ENCODE data around the gene PADI1. TPM values are rescaled to one million over a fixed set of nuclear protein-coding genes. Genes with fewer than 3 reads are reported as not detected.

The PADI1 gene
- polyA plus RNA-seq, 1 of the 3 experiments (the other 2 are of a cell fraction), result 0.26 TPM

DNA sequence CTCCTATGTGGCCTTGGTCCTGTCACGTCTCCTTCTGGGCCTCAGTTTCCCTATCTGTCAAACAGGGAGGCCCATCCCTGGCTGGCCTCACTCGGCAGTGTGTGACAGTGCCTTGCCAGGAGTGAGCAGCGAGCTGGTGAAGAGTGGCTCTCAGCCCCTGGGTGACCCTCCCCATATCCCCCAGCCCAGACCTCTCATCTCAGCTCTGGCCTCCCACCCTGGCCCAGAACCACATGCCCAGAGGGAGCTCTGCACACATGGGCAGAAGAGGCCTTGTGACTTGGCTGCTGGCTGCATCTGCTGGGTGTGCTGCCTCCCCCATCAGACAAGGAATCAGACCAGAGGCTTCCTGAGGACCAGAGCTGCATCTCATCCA lies 19.5 kb upstream of the PADI1 start:
- Histone ChIP-seq H3K4me2 (no peak overlapping the region), H3K36me3 (replicated peaks in 1 of 2; ENCODE audit: control insufficient read depth in 1 of 2, insufficient read depth in 2 of 2, low read length in 1 of 2) (no peaks in the 10 kb centered on the region), H3K9me2 (no peaks in the 10 kb centered on the region), H3K9me3 (no peaks in the 10 kb centered on the region), H3K27me3 (ENCODE audit: insufficient read depth) (no peaks in the 10 kb centered on the region), H4K20me1 (ENCODE audit: insufficient read depth) (no peaks in the 10 kb centered on the region), H3K4me3 (ENCODE audit: low read depth in 2 of 2, low read length in 1 of 2) (no peak overlapping the region), H3K27ac (ENCODE audit: low read depth in 2 of 2, low read length in 1 of 2) (no peak overlapping the region), H3K4me1 (ENCODE audit: control insufficient read depth in 1 of 2, insufficient read depth in 2 of 2, low read depth in 1 of 2, low read length in 1 of 2) (peaks cover 2 to 4% of the 10 kb centered on the region in 2 experiments; a peak in 3 of 4 replicates), H2AFZ (ENCODE audit: low read depth) (no peak overlapping the region), H3K79me2 (ENCODE audit: insufficient read depth) (no peaks in the 10 kb centered on the region), H3F3A (replicated peaks; ENCODE audit: insufficient read depth) (no peaks in the 10 kb centered on the region), H3K9ac (no peak overlapping the region)
- WGBS (ENCODE audit: low lambda C conversion rate), result 89% methylated on average over 3 of the region's 3 CpGs
- POLR2A ChIA-PET, result no interaction called here
- CTCF ChIA-PET, result interaction anchor here (1.0 to 1.7 kb wide), 3 partner anchors 52 to 148 kb away, joined by 3 to 9 read pairs (median 3); no protein-coding TSS in a partner anchor
- TF ChIP-seq EP300 (IDR thresholded peaks at IDR 0.05; ENCODE audit: borderline replicate concordance in 1 of 2, low read depth in 1 of 2, low read length in 1 of 2) (no peak), NRF1 (IDR thresholded peaks at IDR 0.05; ENCODE audit: low read depth, low read length) (no peak), RCOR1 (IDR thresholded peaks at IDR 0.05; ENCODE audit: low read length) (no peak), REST (IDR thresholded peaks at IDR 0.05; ENCODE audit: low read depth, low read length) (no peak), CHD2 (IDR thresholded peaks at IDR 0.05; ENCODE audit: low read length, partially characterized antibody) (no peak), GATA2 (CRISPR knock-in tag; IDR thresholded peaks at IDR 0.05) (no peak), FOSL2 (IDR thresholded peaks at IDR 0.05; ENCODE audit: borderline replicate concordance, low read depth) (no peak), SMC3 (IDR thresholded peaks at IDR 0.05; ENCODE audit: low read depth, low read length) (no peak), ZBTB33 (IDR thresholded peaks at IDR 0.05; ENCODE audit: borderline replicate concordance, low read depth) (no peak), USF2 (IDR thresholded peaks at IDR 0.05; ENCODE audit: borderline replicate concordance, low read depth, low read length) (no peak), GABPA (IDR thresholded peaks at IDR 0.05; ENCODE audit: low read depth) (no peak), TAF1 (IDR thresholded peaks at IDR 0.05; ENCODE audit: borderline replicate concordance, low read depth, low read length) (no peak), POLR2AphosphoS5 (IDR thresholded peaks at IDR 0.05; ENCODE audit: low read depth, low read length) (no peak), USF1 (IDR thresholded peaks at IDR 0.05; ENCODE audit: borderline replicate concordance, low read depth) (no peak), PBX3 (IDR thresholded peaks at IDR 0.05) (no peak), FOXJ3 (CRISPR knock-in tag; IDR thresholded peaks at IDR 0.05) (no peak), JUND (IDR thresholded peaks at IDR 0.05) (no peak), IRF3 (IDR thresholded peaks at IDR 0.05; ENCODE audit: low read depth, low read length) (no peak)
- TF ChIP-seq, protein P1, sequence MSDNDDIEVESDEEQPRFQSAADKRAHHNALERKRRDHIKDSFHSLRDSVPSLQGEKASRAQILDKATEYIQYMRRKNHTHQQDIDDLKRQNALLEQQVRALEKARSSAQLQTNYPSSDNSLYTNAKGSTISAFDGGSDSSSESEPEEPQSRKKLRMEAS (IDR thresholded peaks at IDR 0.05; ENCODE audit: low read depth), result no peak
- TF ChIP-seq, protein P2, sequence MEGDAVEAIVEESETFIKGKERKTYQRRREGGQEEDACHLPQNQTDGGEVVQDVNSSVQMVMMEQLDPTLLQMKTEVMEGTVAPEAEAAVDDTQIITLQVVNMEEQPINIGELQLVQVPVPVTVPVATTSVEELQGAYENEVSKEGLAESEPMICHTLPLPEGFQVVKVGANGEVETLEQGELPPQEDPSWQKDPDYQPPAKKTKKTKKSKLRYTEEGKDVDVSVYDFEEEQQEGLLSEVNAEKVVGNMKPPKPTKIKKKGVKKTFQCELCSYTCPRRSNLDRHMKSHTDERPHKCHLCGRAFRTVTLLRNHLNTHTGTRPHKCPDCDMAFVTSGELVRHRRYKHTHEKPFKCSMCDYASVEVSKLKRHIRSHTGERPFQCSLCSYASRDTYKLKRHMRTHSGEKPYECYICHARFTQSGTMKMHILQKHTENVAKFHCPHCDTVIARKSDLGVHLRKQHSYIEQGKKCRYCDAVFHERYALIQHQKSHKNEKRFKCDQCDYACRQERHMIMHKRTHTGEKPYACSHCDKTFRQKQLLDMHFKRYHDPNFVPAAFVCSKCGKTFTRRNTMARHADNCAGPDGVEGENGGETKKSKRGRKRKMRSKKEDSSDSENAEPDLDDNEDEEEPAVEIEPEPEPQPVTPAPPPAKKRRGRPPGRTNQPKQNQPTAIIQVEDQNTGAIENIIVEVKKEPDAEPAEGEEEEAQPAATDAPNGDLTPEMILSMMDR (IDR thresholded peaks at IDR 0.05), result no peak
- no peak for DNase-seq

All from SK-N-SH (cell line).